GM12878 (cell line): ENCODE measurements around the gene PROX1.

Source experiments
- CTCF ChIP-seq, 3 experiments: IDR thresholded peaks in 2 of 3; conservative IDR thresholded peaks in 1 of 3; 2 replicates each; pipeline ENCODE4 v1.5.1; 2011; ENCODE audit warnings: low read depth in 3 of 3, low read length in 3 of 3, mild to moderate bottlenecking in 3 of 3, control low read depth in 2 of 3, moderate library complexity in 2 of 3, inconsistent platforms in 1 of 3, mixed read lengths in 1 of 3; ENCODE audit not compliant: control insufficient read depth in 2 of 3, insufficient read depth in 1 of 3; ENCODE audit errors: extremely low read depth in 1 of 3
- GATAD2B ChIP-seq: fragments of 450-650 bp; conservative IDR thresholded peaks from 2 replicates; pipeline ENCODE4 v1.6.1; 2017; ENCODE audit warnings: low read depth, mild to moderate bottlenecking, moderate library complexity
- POLR2A ChIP-seq: IDR thresholded peaks from 2 replicates; pipeline ENCODE4 v1.6.1; 2011; ENCODE audit warnings: low read depth, mild to moderate bottlenecking, low read length

- no peak for TF ChIP-seq CTCF (IDR thresholded peaks at IDR 0.05 in 2 of 3, conservative IDR thresholded peaks at IDR 0.05 in 1 of 3; ENCODE audit: control insufficient read depth in 2 of 3, extremely low read depth in 1 of 3, insufficient read depth in 1 of 3, low read depth in 3 of 3, low read length in 3 of 3)
- TF ChIP-seq GATAD2B, result no peak
- TF ChIP-seq POLR2A, result no peak
Measured at GRCh38 chr1:213980906-213981305, 6.9 kb upstream of the PROX1 start.
